Fibroblast of the aortic adventitia (primary cell): ENCODE results near the gene ODF2. TPM values are rescaled to one million over a fixed set of nuclear protein-coding genes. Genes with fewer than 3 reads are reported as not detected.
"Not testable (repeated sequence)": the region's sequence is repeated elsewhere in the genome, so short reads cannot be mapped to it uniquely, and the experiment has no call there.

Experiments
- DNase-seq: peaks from one replicate; pipeline ENCODE4 v3.0.0-alpha.2; 2010; ENCODE audit warnings: low read depth
- H3K4me3 ChIP-seq: 2 replicates; pipeline ENCODE4 v1.5.1; 2011; ENCODE audit warnings: low read depth, mild to moderate bottlenecking, control low read depth, low read length, moderate library complexity
- CTCF ChIP-seq: IDR thresholded peaks from 2 replicates; pipeline ENCODE4 v1.5.1; 2011; ENCODE audit warnings: mild to moderate bottlenecking, low read length, control low read depth, inconsistent platforms; ENCODE audit not compliant: insufficient read depth
- total RNA-seq: library from RNA; depleted of rRNA; stranded (reverse); fragments of >200 nt; gene quantifications from 2 replicates; pipeline ENCODE4 v1.2.3, GENCODE V29; 2012; ENCODE audit warnings: low replicate concordance

The ODF2 gene
- total RNA-seq, 1 donor, result 25.4 TPM

DNA sequence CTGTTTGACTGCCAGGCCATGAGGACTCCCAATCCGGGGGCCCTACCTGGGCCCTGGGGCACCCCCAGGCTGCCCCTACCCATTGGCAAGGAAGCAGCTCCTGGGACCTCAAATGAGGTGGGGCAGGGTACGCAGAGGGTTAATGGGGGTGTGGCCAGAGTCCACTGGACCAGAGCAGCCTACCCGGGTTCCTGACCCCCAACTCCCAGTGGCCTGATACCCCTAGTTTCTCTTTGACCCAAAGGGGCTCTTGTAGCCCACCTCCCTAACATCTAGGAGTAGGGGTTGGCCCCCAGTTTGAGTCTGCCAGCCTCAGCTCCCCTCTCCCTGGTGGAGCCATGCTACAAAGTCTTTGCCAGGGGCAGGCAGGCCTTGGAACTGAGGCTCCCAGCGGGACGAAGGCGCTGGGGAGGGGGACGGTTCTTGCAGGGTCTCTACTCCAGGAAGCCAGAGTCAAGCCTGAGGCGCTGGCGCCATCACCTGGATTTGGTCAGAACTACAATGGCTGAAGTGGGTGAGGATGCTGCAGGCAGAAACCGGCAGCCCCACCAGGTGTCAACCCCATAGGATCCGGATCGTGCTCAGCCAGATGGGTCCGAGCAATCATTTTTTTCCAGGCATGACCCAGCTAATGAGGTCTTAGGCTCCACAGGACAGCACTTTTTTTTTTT lies 43.6 kb upstream of the ODF2 start:
- H3K4me3 ChIP-seq, result no peak overlapping the region
- peak; percentile 64 for TF ChIP-seq CTCF
- peak; percentile 36 for DNase-seq

- not testable (repeated sequence) for DNase-seq, H3K4me3 ChIP-seq
Measured at GRCh38 chr9:128413728-128414127, 42.1 kb upstream of the ODF2 start.

- no peak overlapping the region for H3K4me3 ChIP-seq
- peak; percentile 25 for TF ChIP-seq CTCF
- DNase-seq, result no peak
Measured at GRCh38 chr9:128414461-128414860, 41.3 kb upstream of the ODF2 start.

GRCh38 chr9:128415281-128415680 lies 40.5 kb upstream of the ODF2 start:
- TF ChIP-seq CTCF, result no peak
- H3K4me3 ChIP-seq, result no peak overlapping the region
- no peak for DNase-seq

GRCh38 chr9:128416014-128416413 lies 39.8 kb upstream of the ODF2 start:
- no peak for TF ChIP-seq CTCF
- H3K4me3 ChIP-seq, result no peak overlapping the region
- no peak for DNase-seq

DNA sequence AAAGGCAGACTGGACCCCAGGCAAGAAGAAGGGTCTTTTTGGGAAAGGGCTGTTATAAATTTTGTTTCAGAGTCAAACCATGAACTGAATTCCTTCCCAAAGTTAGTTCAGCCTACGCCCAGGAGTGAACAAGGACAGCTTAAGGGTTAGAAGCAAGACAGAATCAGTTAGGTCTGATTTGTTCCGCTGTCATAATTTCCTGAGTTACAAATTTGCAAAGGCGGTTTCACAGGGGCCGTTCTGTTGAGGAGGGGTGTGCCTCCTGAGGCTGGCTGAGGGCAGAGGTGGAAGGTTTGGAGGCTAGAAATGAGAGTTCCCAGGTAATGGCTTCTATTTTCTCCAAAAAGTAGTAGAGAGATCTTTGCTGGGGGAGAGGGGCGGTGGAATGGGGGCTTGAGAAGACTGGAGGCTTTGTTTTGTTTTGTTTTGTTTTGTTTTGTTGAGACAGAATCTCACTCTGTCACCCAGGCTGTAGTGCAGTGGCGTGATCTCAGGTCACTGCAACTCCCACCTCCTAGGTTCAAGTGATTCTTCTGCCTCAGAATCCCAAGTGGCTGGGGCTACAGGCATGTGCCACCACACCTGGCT lies 39.3 kb upstream of the ODF2 start:
- H3K4me3 ChIP-seq, result no peak overlapping the region
- DNase-seq, result no peak
- no peak for TF ChIP-seq CTCF

DNA sequence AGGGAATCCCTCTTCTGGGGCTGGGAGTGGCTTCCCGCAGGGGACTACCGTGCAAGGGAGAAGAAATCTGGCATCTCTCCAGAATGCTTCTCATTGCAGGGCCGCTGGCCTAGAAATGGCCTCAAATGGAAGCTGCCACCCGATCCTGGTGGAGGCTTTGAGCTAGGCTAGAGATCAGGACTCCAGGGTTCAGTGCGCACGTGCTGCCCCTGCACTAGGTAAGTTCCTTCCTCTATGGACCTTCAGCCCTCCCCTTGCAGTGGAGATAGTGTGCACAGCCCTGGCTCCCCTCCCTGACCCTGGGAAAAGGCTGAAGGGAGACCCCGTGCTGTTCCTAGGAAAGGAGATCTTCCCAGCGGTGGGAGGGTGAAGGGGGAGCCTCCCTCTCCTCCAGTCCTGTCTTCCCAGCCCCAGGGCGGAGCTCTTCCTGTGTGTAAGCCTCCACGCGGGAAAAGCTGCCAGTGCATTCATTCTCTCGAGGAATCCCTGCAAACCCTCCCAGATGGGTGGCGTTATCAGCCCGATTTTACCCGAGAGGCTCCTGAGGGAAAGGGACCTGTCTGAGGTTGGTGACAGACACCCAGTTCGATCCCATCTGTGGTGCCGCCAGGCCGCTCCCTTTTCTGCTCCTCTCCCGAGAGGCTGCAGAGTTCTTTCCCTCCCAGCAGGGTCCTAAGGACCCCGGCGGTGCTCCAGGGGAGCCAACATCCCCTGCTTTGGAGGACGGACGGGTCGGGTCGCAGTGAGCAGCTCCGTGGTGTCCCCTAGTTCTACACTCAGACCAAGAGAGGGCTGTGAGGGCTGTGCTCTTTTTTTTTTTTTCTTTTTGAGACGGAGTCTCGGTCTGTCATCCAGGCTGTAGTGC lies 36.5 kb upstream of the ODF2 start:
- TF ChIP-seq CTCF, result peak; percentile 5
- H3K4me3 ChIP-seq, result peak overlapping the region; percentile 0
- DNase-seq, result peak; percentile 52
